K562 (cell line): ENCODE measurements around the gene HGF. TPM values are rescaled to one million over a fixed set of nuclear protein-coding genes. Genes with fewer than 3 reads are reported as not detected.

Source experiments
- ATAC-seq: fragments of 200-7000 bp; cut with Tn5 transposase; 3 replicates; pipeline ENCODE4 v1.9.1; 2020; ENCODE audit warnings: moderate library complexity
- BruUV-seq: library from RNA; stranded (reverse); fragments of 400-500 nt; replicated peaks from 2 replicates; lab custom pipeline; 2021; lab: Mats Ljungman, UMichigan
- CTCF ChIA-PET: fragments of 300-600 bp; formaldehyde crosslinking; extraction: SDS; loops from one replicate; lab custom pipeline; 2021; ENCODE audit warnings: low intra/inter-chr PET ratio; lab: Yijun Ruan, JAX
- POLR2A ChIA-PET: fragments of 300-600, 350-650 bp; sonication (Branson Sonifier 250); formaldehyde crosslinking; extraction: SDS; loops from one replicate; lab custom pipeline; 2021; ENCODE audit warnings: antibody characterized with exemption, inconsistent platforms; lab: Yijun Ruan, JAX
- DNase-seq, 4 experiments: peaks; one replicate each; pipeline versions ENCODE4 v3.0.0 to v3.0.0-alpha.2; 2011 to 2018; ENCODE audit warnings: low spot score in 3 of 4, mixed read lengths in 3 of 4; ENCODE audit errors: extremely low read depth in 1 of 4
- FAIRE-seq: peaks from 2 replicates; lab custom pipeline; 2011; peaks lifted over from hg19 to GRCh38; lab: Jason Lieb, UNC
- H2AFZ ChIP-seq: 2 replicates; pipeline ENCODE4 v1.6.0; 2011; ENCODE audit warnings: low read depth, low read length, control low read depth, inconsistent platforms
- H3K27ac ChIP-seq: fragments of 200-600 bp; 3 replicates; pipeline ENCODE4 v1.8.0; 2011; ENCODE audit warnings: low read depth, mild to moderate bottlenecking, control low read depth, inconsistent platforms, low read length, moderate library complexity, mixed read lengths; ENCODE audit errors: extremely low read depth
- H3K27me3 ChIP-seq, 2 experiments: fragments of 300-600 bp in 1 of 2; 2 replicates in 1 of 2; 3 replicates in 1 of 2; pipeline versions ENCODE4 v1.6.0 to v1.8.0; 2011; ENCODE audit warnings: inconsistent platforms in 2 of 2, low read length in 2 of 2, mild to moderate bottlenecking in 1 of 2, mixed read lengths in 1 of 2, moderate library complexity in 1 of 2; ENCODE audit not compliant: control insufficient read depth in 2 of 2, insufficient read depth in 2 of 2
- H3K36me3 ChIP-seq: fragments of 300-600 bp; 3 replicates; pipeline ENCODE4 v1.8.0; 2011; ENCODE audit warnings: mild to moderate bottlenecking, low read length, inconsistent platforms; ENCODE audit not compliant: control insufficient read depth, insufficient read depth
- H3K4me1 ChIP-seq, 2 experiments: fragments of 200-600 bp in 1 of 2; replicated peaks in 1 of 2; 2 replicates in 1 of 2; 3 replicates in 1 of 2; pipeline versions ENCODE4 v1.5.1 to v1.8.0; 2011; ENCODE audit warnings: inconsistent platforms in 2 of 2, low read length in 2 of 2, mild to moderate bottlenecking in 1 of 2, mixed read lengths in 1 of 2, moderate library complexity in 1 of 2; ENCODE audit not compliant: control insufficient read depth in 2 of 2, insufficient read depth in 2 of 2
- H3K4me2 ChIP-seq: 2 replicates; pipeline ENCODE4 v1.6.1; 2011; ENCODE audit warnings: low read length, control low read depth, inconsistent platforms, mixed read lengths; ENCODE audit not compliant: insufficient read depth
- H3K4me3 ChIP-seq: fragments of 200-600 bp; sonication (generic), shearing (Covaris generic); 2 replicates; pipeline ENCODE4 v1.5.1; 2016; ENCODE audit warnings: control low read depth, inconsistent platforms
- H3K79me2 ChIP-seq: fragments of 200-600 bp; 3 replicates; pipeline ENCODE4 v1.8.0; 2011; ENCODE audit warnings: low read length, inconsistent platforms; ENCODE audit not compliant: control insufficient read depth, insufficient read depth
- H3K9ac ChIP-seq, 2 experiments: 2 replicates each; pipeline versions ENCODE4 v1.6.0 to v1.6.1; 2011; ENCODE audit warnings: low read depth in 2 of 2, low read length in 2 of 2, control low read depth in 1 of 2, inconsistent platforms in 1 of 2, mild to moderate bottlenecking in 1 of 2, mixed read lengths in 1 of 2; ENCODE audit not compliant: insufficient read depth in 1 of 2
- H3K9me1 ChIP-seq: one replicate; pipeline ENCODE4 v1.6.0; 2011; ENCODE audit warnings: inconsistent platforms, mild to moderate bottlenecking, low read length, moderate library complexity; ENCODE audit not compliant: control insufficient read depth, insufficient read depth
- H3K9me3 ChIP-seq: replicated peaks from 2 replicates; pipeline ENCODE4 v1.5.1; 2011; ENCODE audit warnings: low read depth, low read length, inconsistent platforms; ENCODE audit not compliant: control insufficient read depth, insufficient read depth
- H4K20me1 ChIP-seq: replicated peaks from 2 replicates; pipeline ENCODE4 v1.6.1; 2011; ENCODE audit warnings: low read length, inconsistent platforms, mixed read lengths; ENCODE audit not compliant: control insufficient read depth, insufficient read depth
- BCLAF1 ChIP-seq, 2 experiments: fragments of 450-650 bp in 1 of 2; IDR thresholded peaks; 2 replicates each; pipeline ENCODE4 v1.6.1; 2011 to 2017; ENCODE audit warnings: low read depth in 2 of 2, antibody characterized with exemption in 1 of 2, borderline replicate concordance in 1 of 2, low read length in 1 of 2, mild to moderate bottlenecking in 1 of 2, mixed read lengths in 1 of 2; ENCODE audit not compliant: control insufficient read depth in 1 of 2
- HNRNPUL1 ChIP-seq: fragments of 200-400 bp; formaldehyde crosslinking; IDR thresholded peaks from 2 replicates; pipeline ENCODE4 v1.6.1; 2017; ENCODE audit warnings: low read length
- ZBED1 ChIP-seq: IDR thresholded peaks from 2 replicates; pipeline ENCODE4 v1.6.1; 2014
- ZNF133 ChIP-seq: fragments of 250-450 bp; sonication (Bioruptor Pico); IDR thresholded peaks from 2 replicates; pipeline ENCODE4 v1.4.0; 2020; ENCODE audit warnings: mild to moderate bottlenecking
- WGBS: fragments of 100-300 bp; shearing (Covaris generic); methylation state at CpG from one replicate; pipeline ENCODE4 v1.1.6; 2016; ENCODE audit warnings: low coverage, mixed read lengths; ENCODE audit not compliant: insufficient coverage; ENCODE audit errors: missing lambda C conversion rate; 5-methylcytosine and 5-hydroxymethylcytosine counted together
- in situ Hi-C: fragments of 300-500 bp; cut with MboI; formaldehyde crosslinking; loops from 4 replicates; pipeline ENCODE4 v1.15.0; 2018; ENCODE audit warnings: inconsistent platforms, mixed read lengths
- intact Hi-C: fragments of 100-400 bp; cut with micrococcal nuclease; formaldehyde crosslinking; loops from 2 replicates; pipeline ENCODE4 v1.14.2; 2022
- polyA plus RNA-seq, 8 experiments: library from polyadenylated mRNA; depleted of rRNA in 4 of 8; stranded (reverse) in 5 of 8; unstranded in 3 of 8; fragments of >200 nt; fragmentation: Nextera tagmentation in 2 of 8; fragmentation: Illumina TruSeq in 1 of 8; extraction: Ambion mirVana in 2 of 8; extraction: Trizol in 1 of 8; gene quantifications; 2 replicates each; pipeline versions ENCODE4 v1.2.1 to v1.2.3, GENCODE V29; 2011 to 2014; ENCODE audit warnings: inconsistent platforms in 1 of 8, missing spikeins in 1 of 8
- total RNA-seq, 7 experiments: library from RNA; depleted of rRNA in 6 of 7; stranded (reverse); fragments of >200 nt in 6 of 7; fragmentation: Illumina TruSeq in 2 of 7; extraction: Trizol in 2 of 7; gene quantifications; 2 replicates each; pipeline versions ENCODE4 v1.2.1 to v1.2.3, GENCODE V29; 2011 to 2021; ENCODE audit warnings: low replicate concordance in 1 of 7
- TF ChIP-seq, protein P1 (sequence below), 2 experiments: fragments of 450-650 bp in 1 of 2; sonication (generic) in 1 of 2; formaldehyde crosslinking; conservative IDR thresholded peaks; 2 replicates each; pipeline versions ENCODE4 v1.4.0 to v1.8.1; 2020 to 2022; ENCODE audit warnings: mild to moderate bottlenecking in 1 of 2, missing genetic modification reagents in 1 of 2
- TF ChIP-seq, protein P2 (sequence below): fragments of 200-800 bp; sonication (Bioruptor generic); IDR thresholded peaks from 2 replicates; pipeline ENCODE4 v1.6.1; 2017; ENCODE audit warnings: missing genetic modification characterization, missing compliant biosample characterization

Gene HGF
- total and polyA plus RNA-seq, 9 of the 15 experiments (the other 6 are each of a cell fraction or from before 2014, with no cell fraction given), result 0.02 TPM; not detected in 8

DNA sequence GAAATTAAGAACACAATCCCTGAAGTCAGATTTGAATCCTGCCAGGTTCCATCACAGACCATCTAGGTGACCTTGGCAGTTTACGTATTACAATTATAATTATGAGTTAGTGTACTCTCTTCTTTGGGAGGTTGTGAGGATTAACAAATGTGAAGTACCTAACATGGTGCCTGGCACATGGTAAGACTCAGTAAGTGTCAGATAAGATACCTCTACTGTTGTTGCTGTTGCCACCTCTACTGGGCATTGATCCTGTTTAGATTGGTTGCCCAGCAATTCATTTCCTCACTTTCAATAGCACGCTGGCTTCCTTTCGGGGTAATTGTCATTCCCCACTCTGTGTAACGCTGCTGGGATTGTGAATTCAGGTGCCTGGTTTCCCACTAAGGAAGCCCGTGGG is 31.7 kb upstream of the HGF start:
- Histone ChIP-seq H3K4me2 (no peak overlapping the region), H3K4me1 (no peaks in the 10 kb centered on the region), H3K27ac (no peak overlapping the region), H3K4me3 (no peak overlapping the region), H3K9me3 (no peaks in the 10 kb centered on the region; the same call in 1 of the 2 replicates), H3K36me3 (no peaks in the 10 kb centered on the region), H3K9ac (no peak overlapping the region), H3K9me1 (no peaks in the 10 kb centered on the region), H2AFZ (no peak overlapping the region), H3K79me2 (no peaks in the 10 kb centered on the region), H4K20me1 (no peaks in the 10 kb centered on the region), H3K27me3 (no peaks in the 10 kb centered on the region)
- intact Hi-C loops, result no loop called here
- no TSS peak for BruUV-seq
- ATAC-seq, result no peak
- in situ Hi-C loops, result no loop called here
- CTCF ChIA-PET, result interaction anchor here (0.6 kb wide), 1 partner anchor 161 kb away, joined by 3 read pairs; no protein-coding TSS in a partner anchor
- WGBS, result 4% methylated on average over 5 of the region's 5 CpGs
- TF ChIP-seq, protein P1, sequence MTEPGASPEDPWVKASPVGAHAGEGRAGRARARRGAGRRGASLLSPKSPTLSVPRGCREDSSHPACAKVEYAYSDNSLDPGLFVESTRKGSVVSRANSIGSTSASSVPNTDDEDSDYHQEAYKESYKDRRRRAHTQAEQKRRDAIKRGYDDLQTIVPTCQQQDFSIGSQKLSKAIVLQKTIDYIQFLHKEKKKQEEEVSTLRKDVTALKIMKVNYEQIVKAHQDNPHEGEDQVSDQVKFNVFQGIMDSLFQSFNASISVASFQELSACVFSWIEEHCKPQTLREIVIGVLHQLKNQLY (CRISPR knock-in tag; conservative IDR thresholded peaks at IDR 0.05), result no peak
- no peak for FAIRE-seq
- DNase-seq, result no peak
- POLR2A ChIA-PET, result no interaction called here

GRCh38 chr7:81791568-81792518 is 22.0 kb upstream of the HGF start:
- H4K20me1 ChIP-seq, result no peaks in the 10 kb centered on the region
- H3K9ac ChIP-seq, result no peak overlapping the region
- intact Hi-C loops (no loop called here), in situ Hi-C loops (no loop called here)
- no peak overlapping the region for H3K27ac ChIP-seq
- no peak for FAIRE-seq
- ATAC-seq, result no peak
- no peak overlapping the region for H3K4me2 ChIP-seq
- no peaks in the 10 kb centered on the region for H3K9me1 ChIP-seq
- H3K4me1 ChIP-seq, result no peaks in the 10 kb centered on the region
- CTCF ChIA-PET, result no interaction called here
- no peaks in the 10 kb centered on the region for H3K27me3 ChIP-seq
- no peaks in the 10 kb centered on the region for H3K36me3 ChIP-seq
- H3K79me2 ChIP-seq, result no peaks in the 10 kb centered on the region
- H2AFZ ChIP-seq, result no peak overlapping the region
- 2% methylated on average over 12 of the region's 12 CpGs for WGBS
- no peak overlapping the region for H3K4me3 ChIP-seq
- H3K9me3 ChIP-seq, result no peaks in the 10 kb centered on the region; the same call in 1 of the 2 replicates
- POLR2A ChIA-PET, result no interaction called here
- no peak for DNase-seq
- BruUV-seq, result no TSS peak
- TF ChIP-seq, protein P2, sequence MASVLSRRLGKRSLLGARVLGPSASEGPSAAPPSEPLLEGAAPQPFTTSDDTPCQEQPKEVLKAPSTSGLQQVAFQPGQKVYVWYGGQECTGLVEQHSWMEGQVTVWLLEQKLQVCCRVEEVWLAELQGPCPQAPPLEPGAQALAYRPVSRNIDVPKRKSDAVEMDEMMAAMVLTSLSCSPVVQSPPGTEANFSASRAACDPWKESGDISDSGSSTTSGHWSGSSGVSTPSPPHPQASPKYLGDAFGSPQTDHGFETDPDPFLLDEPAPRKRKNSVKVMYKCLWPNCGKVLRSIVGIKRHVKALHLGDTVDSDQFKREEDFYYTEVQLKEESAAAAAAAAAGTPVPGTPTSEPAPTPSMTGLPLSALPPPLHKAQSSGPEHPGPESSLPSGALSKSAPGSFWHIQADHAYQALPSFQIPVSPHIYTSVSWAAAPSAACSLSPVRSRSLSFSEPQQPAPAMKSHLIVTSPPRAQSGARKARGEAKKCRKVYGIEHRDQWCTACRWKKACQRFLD (CRISPR knock-in tag), result no peak
- TF ChIP-seq ZBED1 (no peak), HNRNPUL1 (no peak), ZNF133 (no peak), BCLAF1 (IDR thresholded peaks at IDR 0.05; ENCODE audit: borderline replicate concordance in 1 of 2, control insufficient read depth in 1 of 2, low read depth in 2 of 2, low read length in 1 of 2) (no peak)
